ENCODE measurements around the gene TMEM140.

GRCh38 chr7:135100856-135101255, 47.0 kb upstream of the TMEM140 start:
- TF ChIP-seq, protein P1, sequence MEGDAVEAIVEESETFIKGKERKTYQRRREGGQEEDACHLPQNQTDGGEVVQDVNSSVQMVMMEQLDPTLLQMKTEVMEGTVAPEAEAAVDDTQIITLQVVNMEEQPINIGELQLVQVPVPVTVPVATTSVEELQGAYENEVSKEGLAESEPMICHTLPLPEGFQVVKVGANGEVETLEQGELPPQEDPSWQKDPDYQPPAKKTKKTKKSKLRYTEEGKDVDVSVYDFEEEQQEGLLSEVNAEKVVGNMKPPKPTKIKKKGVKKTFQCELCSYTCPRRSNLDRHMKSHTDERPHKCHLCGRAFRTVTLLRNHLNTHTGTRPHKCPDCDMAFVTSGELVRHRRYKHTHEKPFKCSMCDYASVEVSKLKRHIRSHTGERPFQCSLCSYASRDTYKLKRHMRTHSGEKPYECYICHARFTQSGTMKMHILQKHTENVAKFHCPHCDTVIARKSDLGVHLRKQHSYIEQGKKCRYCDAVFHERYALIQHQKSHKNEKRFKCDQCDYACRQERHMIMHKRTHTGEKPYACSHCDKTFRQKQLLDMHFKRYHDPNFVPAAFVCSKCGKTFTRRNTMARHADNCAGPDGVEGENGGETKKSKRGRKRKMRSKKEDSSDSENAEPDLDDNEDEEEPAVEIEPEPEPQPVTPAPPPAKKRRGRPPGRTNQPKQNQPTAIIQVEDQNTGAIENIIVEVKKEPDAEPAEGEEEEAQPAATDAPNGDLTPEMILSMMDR (IDR thresholded peaks at IDR 0.05) = no peak
- TF ChIP-seq POLR2A (IDR thresholded peaks at IDR 0.05) = no peak
